H7 (cell line): Measurements from ENCODE around the gene AVPI1. TPM values are rescaled to one million over a fixed set of nuclear protein-coding genes. Genes with fewer than 3 reads are reported as not detected.

ENCODE experiments used
- DNase-seq: peaks from one replicate; pipeline ENCODE4 v3.0.0; 2012
- H3K27me3 ChIP-seq: 2 replicates; pipeline ENCODE4 v1.6.0; 2011; ENCODE audit warnings: mild to moderate bottlenecking, low read length; ENCODE audit not compliant: control insufficient read depth, insufficient read depth
- H3K36me3 ChIP-seq: replicated peaks from 2 replicates; pipeline ENCODE4 v1.5.1; 2011; ENCODE audit warnings: low read length; ENCODE audit not compliant: control insufficient read depth, insufficient read depth
- H3K4me3 ChIP-seq: 2 replicates; pipeline ENCODE4 v1.5.1; 2011; ENCODE audit warnings: low read depth, mild to moderate bottlenecking, control low read depth, low read length, moderate library complexity; ENCODE audit not compliant: insufficient read depth
- total RNA-seq: library from RNA; depleted of rRNA; stranded (reverse); fragments of >200 nt; shearing (Covaris generic); gene quantifications from 2 replicates; pipeline ENCODE4 v1.2.3, GENCODE V29; 2014; rRNA removed

Gene AVPI1
- total RNA-seq, 1 experiment from 2014 or later: 10.6 TPM

- Histone ChIP-seq H3K27me3 (no peaks in the 10 kb centered on the region), H3K4me3 (no peak overlapping the region), H3K36me3 (no peaks in the 10 kb centered on the region)
- no peak for DNase-seq
These were observed 59.3 kb downstream of the AVPI1 start for GRCh38 chr10:97627731-97628130.

Other genes starting within 250 kb of the AVPI1 start
- 71.8 and 84.5 TPM in 2 replicates for gene EXOSC1, start 241.2 kb downstream of the AVPI1 start, total RNA-seq
- 36.0 and 47.6 TPM in 2 replicates for gene ZDHHC16, start 241.1 kb downstream of the AVPI1 start, total RNA-seq
- gene MMS19, start 188.8 kb downstream of the AVPI1 start, total RNA-seq: 177 and 188 TPM in 2 replicates
- 30.2 and 33.4 TPM in 2 replicates for gene UBTD1, start 188.3 kb downstream of the AVPI1 start, total RNA-seq
- gene ANKRD2, start 114.5 kb downstream of the AVPI1 start, total RNA-seq: not detected in 2 replicates
- 0.37 TPM in 1 of 2 replicates, not detected in the other for gene HOGA1, start 102.9 kb downstream of the AVPI1 start, total RNA-seq
- not detected in 2 replicates for gene C10orf62, start 97.5 kb downstream of the AVPI1 start, total RNA-seq
- gene MORN4, start 53.7 kb downstream of the AVPI1 start, total RNA-seq: 12.0 and 13.7 TPM in 2 replicates
- 19.6 and 26.2 TPM in 2 replicates for gene PI4K2A, start 46.6 kb downstream of the AVPI1 start, total RNA-seq
- gene MARVELD1, start 26.5 kb upstream of the AVPI1 start, total RNA-seq: 18.7 and 21.2 TPM in 2 replicates
- 19.2 and 21.8 TPM in 2 replicates for gene ZFYVE27, start 49.9 kb upstream of the AVPI1 start, total RNA-seq
- gene SFRP5, start 84.8 kb upstream of the AVPI1 start, total RNA-seq: 1.9 and 2.3 TPM in 2 replicates
- gene GOLGA7B, start 162.6 kb upstream of the AVPI1 start, total RNA-seq: 0.04 TPM in 1 of 2 replicates, not detected in the other